ENCODE measurements around the gene RAB3C. TPM values are rescaled to one million over a fixed set of nuclear protein-coding genes. Genes with fewer than 3 reads are reported as not detected.

RAB3C gene
- total and polyA plus RNA-seq, 2 experiments from 2014 or later, result 15.0 to 30.6 TPM

DNA sequence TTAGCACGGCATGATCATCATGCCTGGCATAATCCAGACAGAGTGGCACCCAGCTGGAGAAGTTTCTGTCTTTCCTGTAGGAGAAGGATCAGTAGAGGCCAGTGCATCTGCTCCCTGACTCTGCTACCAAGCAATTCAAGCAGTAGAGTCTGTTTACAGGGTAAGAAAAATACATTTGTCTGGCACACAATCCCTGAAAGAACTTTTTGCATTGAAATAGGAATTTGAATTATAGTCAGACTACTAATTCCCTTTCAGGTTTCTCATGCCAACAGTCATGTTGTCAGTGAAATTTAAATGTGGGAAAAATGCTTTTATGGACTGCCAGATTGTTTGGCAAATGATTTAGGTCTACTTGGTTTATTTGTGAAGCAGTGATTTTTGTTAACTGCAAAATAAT is 125.6 kb downstream of the RAB3C start:
- Mint-ChIP-seq H3K4me1 (no peaks in the 10 kb centered on the region), H3K27ac (no peak overlapping the region; the same call in 1 of the 2 replicates), H3K9me3 (no peaks in the 10 kb centered on the region), H3K36me3 (ENCODE audit: low read depth) (peaks cover 7% of the 10 kb centered on the region; the same call in 2 of the 3 replicates), H3K27me3 (ENCODE audit: insufficient read depth, low read depth, poor library complexity) (peaks cover 2% of the 10 kb centered on the region), H3K4me3 (no peak overlapping the region)
- Histone ChIP-seq H2AFZ (no peak overlapping the region), H3K9me2 (ENCODE audit: insufficient read depth) (no peaks in the 10 kb centered on the region), H3K27me3 (ENCODE audit: insufficient read depth) (no peaks in the 10 kb centered on the region), H3F3A (replicated peaks; ENCODE audit: low read depth) (no peaks in the 10 kb centered on the region), H3K36me3 (ENCODE audit: insufficient read depth) (no peaks in the 10 kb centered on the region), H3K27ac (ENCODE audit: low read depth) (no peak overlapping the region), H3K4me2 (no peak overlapping the region), H3K4me3 (no peak overlapping the region), H3K79me2 (replicated peaks; ENCODE audit: insufficient read depth) (no peaks in the 10 kb centered on the region), H4K20me1 (replicated peaks; ENCODE audit: insufficient read depth) (no peaks in the 10 kb centered on the region), H3K4me1 (ENCODE audit: insufficient read depth) (no peaks in the 10 kb centered on the region)
- TF ChIP-seq ZNF462 (CRISPR knock-in tag; IDR thresholded peaks at IDR 0.05) (no peak), JUNB (IDR thresholded peaks at IDR 0.05; ENCODE audit: unreplicated experiment) (no peak), POLR2AphosphoS5 (IDR thresholded peaks at IDR 0.05; ENCODE audit: low read depth) (no peak), ZNF331 (CRISPR knock-in tag; IDR thresholded peaks at IDR 0.05; ENCODE audit: low read depth) (no peak), EZH2phosphoT487 (IDR thresholded peaks at IDR 0.05; ENCODE audit: unreplicated experiment) (no peak), STAT1 (IDR thresholded peaks at IDR 0.05; ENCODE audit: unreplicated experiment) (no peak), NANOG (IDR thresholded peaks at IDR 0.05; ENCODE audit: borderline replicate concordance) (no peak), EZH2 (IDR thresholded peaks at IDR 0.05; ENCODE audit: low read depth, unreplicated experiment) (no peak), ZNF114 (CRISPR knock-in tag; IDR thresholded peaks at IDR 0.05) (no peak), CREB1 (CRISPR knock-in tag; IDR thresholded peaks at IDR 0.05; ENCODE audit: low read depth) (no peak)
- TF ChIP-seq, protein P1, sequence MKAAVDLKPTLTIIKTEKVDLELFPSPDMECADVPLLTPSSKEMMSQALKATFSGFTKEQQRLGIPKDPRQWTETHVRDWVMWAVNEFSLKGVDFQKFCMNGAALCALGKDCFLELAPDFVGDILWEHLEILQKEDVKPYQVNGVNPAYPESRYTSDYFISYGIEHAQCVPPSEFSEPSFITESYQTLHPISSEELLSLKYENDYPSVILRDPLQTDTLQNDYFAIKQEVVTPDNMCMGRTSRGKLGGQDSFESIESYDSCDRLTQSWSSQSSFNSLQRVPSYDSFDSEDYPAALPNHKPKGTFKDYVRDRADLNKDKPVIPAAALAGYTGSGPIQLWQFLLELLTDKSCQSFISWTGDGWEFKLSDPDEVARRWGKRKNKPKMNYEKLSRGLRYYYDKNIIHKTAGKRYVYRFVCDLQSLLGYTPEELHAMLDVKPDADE (IDR thresholded peaks at IDR 0.05), result no peak
- TF ChIP-seq, protein P2, sequence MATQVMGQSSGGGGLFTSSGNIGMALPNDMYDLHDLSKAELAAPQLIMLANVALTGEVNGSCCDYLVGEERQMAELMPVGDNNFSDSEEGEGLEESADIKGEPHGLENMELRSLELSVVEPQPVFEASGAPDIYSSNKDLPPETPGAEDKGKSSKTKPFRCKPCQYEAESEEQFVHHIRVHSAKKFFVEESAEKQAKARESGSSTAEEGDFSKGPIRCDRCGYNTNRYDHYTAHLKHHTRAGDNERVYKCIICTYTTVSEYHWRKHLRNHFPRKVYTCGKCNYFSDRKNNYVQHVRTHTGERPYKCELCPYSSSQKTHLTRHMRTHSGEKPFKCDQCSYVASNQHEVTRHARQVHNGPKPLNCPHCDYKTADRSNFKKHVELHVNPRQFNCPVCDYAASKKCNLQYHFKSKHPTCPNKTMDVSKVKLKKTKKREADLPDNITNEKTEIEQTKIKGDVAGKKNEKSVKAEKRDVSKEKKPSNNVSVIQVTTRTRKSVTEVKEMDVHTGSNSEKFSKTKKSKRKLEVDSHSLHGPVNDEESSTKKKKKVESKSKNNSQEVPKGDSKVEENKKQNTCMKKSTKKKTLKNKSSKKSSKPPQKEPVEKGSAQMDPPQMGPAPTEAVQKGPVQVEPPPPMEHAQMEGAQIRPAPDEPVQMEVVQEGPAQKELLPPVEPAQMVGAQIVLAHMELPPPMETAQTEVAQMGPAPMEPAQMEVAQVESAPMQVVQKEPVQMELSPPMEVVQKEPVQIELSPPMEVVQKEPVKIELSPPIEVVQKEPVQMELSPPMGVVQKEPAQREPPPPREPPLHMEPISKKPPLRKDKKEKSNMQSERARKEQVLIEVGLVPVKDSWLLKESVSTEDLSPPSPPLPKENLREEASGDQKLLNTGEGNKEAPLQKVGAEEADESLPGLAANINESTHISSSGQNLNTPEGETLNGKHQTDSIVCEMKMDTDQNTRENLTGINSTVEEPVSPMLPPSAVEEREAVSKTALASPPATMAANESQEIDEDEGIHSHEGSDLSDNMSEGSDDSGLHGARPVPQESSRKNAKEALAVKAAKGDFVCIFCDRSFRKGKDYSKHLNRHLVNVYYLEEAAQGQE (IDR thresholded peaks at IDR 0.05; ENCODE audit: unreplicated experiment), result no peak
- TF ChIP-seq, protein P3, sequence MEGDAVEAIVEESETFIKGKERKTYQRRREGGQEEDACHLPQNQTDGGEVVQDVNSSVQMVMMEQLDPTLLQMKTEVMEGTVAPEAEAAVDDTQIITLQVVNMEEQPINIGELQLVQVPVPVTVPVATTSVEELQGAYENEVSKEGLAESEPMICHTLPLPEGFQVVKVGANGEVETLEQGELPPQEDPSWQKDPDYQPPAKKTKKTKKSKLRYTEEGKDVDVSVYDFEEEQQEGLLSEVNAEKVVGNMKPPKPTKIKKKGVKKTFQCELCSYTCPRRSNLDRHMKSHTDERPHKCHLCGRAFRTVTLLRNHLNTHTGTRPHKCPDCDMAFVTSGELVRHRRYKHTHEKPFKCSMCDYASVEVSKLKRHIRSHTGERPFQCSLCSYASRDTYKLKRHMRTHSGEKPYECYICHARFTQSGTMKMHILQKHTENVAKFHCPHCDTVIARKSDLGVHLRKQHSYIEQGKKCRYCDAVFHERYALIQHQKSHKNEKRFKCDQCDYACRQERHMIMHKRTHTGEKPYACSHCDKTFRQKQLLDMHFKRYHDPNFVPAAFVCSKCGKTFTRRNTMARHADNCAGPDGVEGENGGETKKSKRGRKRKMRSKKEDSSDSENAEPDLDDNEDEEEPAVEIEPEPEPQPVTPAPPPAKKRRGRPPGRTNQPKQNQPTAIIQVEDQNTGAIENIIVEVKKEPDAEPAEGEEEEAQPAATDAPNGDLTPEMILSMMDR (conservative IDR thresholded peaks at IDR 0.05; ENCODE audit: low read depth in 2 of 2), result no peak
- ATAC-seq, result no peak
- DNase-seq (ENCODE audit: low spot score), result no peak
